IPS-NIHi7 (cell line): ENCODE data around the gene ACVR2B.

ENCODE experiments used
- DNase-seq: peaks from one replicate; pipeline ENCODE4 v3.0.0; 2012; ENCODE audit warnings: mixed read lengths; ENCODE audit errors: extremely low spot score

Gene ACVR2B

DNA sequence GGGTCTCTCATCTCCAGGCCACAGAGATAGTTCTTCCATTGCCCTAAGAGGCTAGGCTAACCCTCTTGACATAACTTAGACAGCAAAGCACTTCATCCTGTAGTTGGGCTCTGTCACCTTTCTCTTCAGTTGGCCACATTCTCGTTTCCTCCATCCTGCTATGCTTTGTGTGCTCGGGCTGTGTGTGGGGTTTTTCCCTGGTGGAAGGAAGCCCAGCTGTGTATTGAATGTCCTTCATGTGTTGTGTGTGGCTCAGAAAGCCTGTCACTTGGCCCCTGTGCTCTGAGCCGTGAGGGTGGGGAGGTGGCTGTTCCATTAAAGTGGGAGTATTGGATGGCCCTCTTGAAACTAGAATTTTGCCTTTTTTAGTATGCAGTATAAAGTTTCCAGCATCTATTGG lies 33.6 kb downstream of the ACVR2B start:
- no peak for DNase-seq

DNA sequence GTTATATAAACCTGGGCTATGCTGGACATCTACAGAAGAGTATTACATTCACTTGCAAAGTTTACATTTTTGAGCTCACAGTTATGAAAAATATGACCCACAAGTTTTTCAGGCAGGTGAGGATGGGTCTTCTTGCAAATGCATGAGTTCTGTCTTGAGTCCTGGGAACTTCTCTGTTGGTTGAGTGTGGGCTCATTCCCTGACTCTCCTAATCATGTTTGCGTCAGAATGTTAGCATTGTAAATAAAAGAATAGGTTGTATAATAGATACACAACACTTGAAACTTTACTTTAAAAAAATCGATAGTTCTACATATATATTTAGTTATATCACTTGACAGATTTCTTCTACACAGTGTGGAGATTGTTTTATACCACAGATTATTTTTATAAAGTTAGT lies 35.3 kb downstream of the ACVR2B start:
- no peak for DNase-seq

DNA sequence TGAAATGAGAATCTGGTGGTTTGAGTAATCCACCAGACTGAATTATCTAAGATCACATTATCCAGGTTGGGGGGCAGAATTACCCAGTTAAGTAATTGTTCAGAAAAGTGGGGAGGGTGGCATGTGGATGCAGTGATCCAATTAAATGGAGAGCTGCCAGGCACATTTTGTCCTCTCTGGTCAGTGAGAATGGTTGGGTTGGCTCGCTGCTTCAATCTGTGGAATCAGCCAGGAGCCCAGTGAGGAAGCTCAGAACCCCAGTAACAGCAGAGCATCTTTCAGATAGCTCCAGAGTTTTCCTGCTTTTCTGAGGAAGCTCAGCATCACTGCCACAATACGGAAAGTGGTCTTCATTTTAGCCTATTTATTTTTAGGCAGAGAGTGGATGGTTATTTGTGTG lies 36.1 kb downstream of the ACVR2B start:
- DNase-seq: no peak

- no peak for DNase-seq
Measured at GRCh38 chr3:38490281-38491030, 36.8 kb downstream of the ACVR2B start.

GRCh38 chr3:38491215-38491614 lies 37.5 kb downstream of the ACVR2B start:
- DNase-seq: no peak

DNA sequence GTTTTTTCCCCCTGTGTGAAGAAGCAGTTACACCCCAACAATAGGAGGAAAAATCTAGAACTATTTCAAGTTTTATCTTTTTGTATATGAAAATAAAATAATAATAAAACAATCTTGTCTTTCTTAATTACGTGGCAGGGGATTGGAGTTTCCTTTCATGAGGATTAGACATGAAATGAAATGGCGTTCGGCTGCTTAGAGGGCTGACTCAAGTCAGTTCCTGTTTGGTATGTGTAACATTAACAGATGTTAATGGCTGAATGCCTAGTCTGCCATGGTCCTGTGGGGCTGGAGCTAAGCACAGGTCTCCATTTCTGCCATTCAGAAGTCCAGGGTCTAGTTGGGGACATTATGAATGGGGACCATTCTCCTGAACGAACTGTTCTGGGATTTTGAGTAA lies 39.3 kb downstream of the ACVR2B start:
- DNase-seq: no peak

DNA sequence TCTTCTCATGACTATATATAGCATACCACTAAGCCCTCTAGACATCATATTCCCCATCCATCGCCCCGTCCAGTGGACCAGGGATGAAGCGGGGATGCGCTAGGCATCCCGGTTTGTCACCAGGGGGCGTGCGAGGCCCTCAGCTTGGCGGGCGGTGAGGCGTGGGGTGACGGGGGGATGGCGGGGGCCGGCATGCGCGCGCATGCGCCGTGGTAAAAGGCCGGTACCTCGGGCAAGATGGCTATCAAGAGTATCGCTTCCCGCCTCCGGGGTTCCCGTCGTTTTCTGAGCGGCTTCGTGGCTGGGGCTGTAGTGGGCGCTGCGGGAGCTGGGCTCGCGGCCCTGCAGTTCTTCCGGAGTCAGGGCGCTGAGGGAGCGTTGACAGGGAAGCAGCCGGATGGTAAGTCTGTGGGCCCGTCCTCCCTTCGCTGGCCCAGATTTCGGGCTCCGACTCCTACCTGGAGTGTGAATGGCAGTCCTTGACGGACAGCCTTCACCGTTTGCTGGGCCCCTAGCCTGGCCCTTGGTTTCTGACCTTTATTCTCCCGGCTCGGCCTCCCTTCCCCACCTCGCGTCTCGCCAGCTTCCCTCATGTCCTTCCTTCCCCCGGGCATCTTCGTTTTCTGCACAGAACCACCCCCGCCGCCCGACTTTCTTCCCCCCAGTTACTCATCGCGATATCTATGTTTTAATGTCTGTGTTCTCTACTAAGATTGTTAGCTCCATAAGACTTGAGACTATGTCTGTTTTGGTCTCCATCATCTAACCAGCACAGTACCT lies 42.6 kb downstream of the ACVR2B start, which contains the start of gene EXOG:
Gene EXOG (plus strand): TSS at position 210 of the 780 bp plus-strand sequence. CDS start 28 bp downstream, at position 238.
- DNase-seq: peak; percentile 100

- no peak for DNase-seq
Measured at GRCh38 chr3:38497031-38497430, 43.3 kb downstream of the ACVR2B start.

- no peak for DNase-seq
Measured at GRCh38 chr3:38500688-38501417, 47.2 kb downstream of the ACVR2B start.

DNA sequence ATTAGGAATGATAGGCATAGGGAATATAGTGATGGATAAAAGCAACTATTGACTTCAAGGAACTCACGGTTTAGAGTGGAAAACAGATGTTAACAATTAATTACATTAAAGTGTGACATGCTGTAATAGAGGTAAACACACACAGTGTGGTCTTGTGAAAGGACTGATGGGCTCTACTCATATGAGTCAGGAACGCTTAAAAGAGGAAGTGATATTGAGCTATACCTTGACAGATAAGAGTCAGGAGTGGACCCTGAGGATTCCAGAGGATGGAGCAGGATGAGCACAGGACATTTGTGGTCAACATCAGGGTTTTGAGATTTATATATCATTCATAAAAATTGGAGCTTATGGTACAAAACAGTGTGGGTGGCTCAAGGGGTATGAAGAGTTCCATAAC lies 53.4 kb downstream of the ACVR2B start:
- DNase-seq: no peak

DNA sequence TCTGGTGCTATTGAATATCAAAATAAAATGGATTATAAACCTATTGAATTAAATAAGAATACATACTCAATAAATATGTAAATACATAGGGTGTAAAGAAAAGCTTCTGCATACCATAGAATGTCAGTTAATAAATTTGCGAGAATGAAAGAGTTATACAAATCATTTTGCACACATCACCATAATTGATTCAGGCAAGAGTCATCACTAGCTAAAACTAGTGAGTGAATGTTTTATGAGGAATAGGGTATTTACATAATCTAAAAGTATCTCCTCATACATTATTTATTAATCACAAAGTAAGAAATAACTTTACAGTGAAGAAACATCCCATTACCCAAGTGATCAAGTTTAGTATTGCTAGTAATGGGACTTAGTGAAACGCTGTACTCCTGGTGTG lies 56.0 kb downstream of the ACVR2B start:
- no peak for DNase-seq

GRCh38 chr3:38510631-38511030 lies 56.9 kb downstream of the ACVR2B start:
- DNase-seq: no peak

DNA sequence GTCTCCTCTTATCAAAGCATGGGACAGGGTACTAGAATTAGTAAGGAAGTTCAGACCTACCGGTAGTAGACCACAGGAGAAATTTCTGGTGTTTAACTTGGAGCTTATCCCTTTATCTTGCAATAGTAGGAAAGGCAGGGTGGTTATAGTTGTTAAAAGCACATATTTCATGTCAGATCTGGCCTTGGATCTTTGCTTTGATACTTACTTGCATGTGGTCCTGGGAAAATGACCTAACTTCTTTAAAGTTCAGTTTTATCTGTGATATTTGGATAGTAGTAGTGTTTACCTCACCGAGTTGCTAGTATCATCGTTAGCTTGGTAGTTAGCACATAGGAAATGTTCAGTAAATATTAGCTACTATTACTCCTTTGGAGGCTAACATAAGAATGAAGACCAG lies 57.9 kb downstream of the ACVR2B start:
- DNase-seq: no peak

DNA sequence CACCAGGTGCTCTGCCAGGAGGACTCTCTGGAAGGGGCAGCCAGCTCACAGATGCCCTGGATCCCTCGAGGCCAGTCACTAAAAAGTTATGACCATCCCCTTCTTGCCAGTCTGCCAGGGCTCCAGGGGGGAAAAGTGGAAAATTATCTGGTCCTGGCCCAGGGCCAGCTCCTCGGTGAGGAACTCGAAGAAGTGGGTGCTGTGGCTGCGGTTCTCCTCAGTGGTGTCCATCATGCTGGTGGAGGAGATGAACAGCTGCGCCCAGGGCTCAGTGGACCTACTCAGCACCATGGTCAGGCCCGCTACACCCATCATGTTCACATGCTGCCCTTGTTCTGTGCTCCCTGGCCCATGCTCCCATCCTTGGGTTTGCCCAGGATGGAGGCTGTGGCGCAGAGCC lies 61.7 kb downstream of the ACVR2B start:
- DNase-seq: no peak

DNA sequence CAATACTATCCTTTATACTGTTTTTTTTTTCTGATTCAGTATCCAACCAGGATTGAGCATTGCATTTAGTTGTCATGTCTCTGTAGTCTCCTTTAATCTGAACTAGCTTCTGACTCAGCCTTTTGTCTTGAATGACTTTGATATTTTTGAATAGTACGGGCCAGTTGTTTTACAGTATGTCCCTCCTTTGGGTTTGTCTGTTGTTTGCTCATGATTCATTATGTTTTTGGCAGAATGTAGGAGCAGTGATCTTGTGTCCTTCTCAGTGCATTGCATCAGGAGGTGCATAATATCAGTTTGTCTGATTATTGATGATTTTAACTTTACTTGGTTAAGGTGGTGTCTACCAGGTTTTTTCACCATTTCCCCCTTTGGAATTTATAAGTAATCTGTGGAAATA lies 63.0 kb downstream of the ACVR2B start:
- no peak for DNase-seq

DNA sequence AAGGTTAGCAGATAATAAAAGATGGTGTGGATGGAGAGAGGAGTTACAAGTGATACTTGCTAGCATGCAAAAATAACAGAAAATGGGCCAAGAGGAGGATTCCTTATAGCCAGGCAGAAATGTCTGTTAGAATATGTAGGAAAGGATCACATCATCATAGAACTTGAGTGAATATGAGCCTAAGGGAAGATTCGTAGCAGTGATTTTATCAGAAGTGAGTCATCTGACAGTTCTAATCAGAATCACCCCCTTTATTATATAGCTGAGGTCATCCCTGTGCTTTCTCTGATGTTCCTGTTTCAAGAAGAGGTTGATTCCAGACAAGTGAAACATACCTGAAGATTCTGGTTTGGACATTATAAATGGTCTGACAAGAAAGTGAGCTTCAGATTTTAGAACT lies 65.3 kb downstream of the ACVR2B start:
- DNase-seq: no peak

DNA sequence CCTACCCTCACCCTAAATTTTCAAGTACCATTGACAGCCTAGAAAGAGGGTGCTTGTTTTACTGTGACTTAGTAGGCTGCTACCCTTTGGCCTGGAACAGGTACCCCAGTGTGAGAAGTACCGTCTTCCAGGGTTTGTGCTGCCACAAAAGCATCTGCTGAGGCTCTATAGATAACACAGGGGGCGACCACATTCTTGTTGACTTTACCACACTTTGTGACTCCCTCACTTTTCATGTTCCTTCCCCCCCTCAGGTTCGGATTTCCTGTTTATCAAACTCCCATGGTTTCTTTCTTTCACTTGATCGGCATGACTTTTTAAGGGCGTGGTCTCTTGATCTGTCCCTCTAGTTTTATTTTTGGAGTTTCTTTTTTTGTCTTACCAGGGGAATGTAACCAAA lies 66.0 kb downstream of the ACVR2B start:
- no peak for DNase-seq

DNA sequence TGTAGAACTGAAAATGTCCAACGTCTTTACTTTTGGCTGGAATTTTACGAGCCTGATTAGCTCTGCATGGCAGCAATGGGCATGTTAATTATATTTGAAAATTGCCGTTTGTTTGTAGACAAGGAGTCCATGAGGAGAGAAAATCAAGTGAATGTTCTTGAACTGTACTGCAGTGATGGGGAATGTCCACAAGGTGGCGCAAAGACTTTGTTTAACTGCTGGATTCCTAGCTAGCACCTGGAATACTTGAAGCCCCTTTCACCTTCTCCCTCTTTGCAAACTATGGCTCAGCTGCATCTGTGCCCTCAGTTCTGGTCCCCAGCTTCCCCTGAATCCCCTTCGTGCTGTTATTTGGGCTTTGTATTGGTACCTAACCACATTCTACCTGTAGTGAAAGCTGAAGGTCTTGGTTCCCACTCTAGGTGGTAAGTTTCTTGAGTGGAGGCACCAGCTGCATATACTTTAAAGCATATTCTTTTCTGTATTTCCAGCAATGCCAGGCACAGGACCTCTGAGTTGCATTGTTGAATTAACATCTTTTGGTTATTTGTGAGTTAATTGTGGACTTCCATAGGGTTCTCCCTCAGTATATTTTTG lies 67.8 kb downstream of the ACVR2B start:
- peak; percentile 82 for DNase-seq

DNA sequence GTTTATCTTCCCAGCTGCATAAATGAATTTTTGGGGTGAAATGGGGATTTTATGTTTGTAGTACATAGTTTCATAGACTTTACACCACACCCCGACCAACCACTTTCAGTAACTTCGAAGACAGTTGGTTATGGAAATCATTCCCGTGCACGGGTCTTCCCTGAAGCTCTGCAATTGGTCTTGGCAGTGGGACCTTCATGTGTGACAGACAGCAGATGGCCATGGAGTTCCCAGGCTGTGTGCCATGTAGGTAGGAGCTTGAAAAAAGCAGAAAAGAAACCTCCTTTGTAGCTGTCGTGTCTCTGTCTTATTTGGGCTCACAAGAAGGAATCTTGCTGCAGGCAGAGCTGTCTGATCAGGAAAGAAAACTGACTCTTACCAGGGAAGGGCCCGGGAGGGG lies 68.3 kb downstream of the ACVR2B start:
- no peak for DNase-seq

GRCh38 chr3:38524141-38524739 lies 70.5 kb downstream of the ACVR2B start:
- DNase-seq: no peak

DNA sequence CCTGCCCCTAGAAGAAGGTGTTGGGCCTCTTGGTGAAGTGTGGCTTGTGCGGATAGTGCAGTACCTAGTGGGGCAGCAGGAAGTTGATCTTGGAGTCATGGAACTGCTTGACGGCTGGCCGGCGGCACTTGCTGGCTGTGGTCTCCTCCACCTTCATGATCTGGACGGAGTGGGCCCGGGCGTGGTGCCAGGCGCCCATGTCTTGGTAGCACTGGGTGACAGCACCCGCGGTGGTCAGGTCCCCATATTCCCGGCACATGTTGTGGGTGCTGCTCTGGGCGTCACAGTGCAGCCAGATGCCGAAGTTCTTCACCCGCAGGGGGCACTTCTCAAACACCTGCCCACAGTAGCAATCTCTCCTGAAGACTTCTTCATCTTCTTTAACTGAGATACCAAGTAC lies 73.1 kb downstream of the ACVR2B start:
- DNase-seq: no peak

- DNase-seq: peak; percentile 41
Measured at GRCh38 chr3:38528457-38528856, 74.8 kb downstream of the ACVR2B start.
